ENCODE results near the gene TOMT. TPM values are rescaled to one million over a fixed set of nuclear protein-coding genes. Genes with fewer than 3 reads are reported as not detected.
"Not testable (repeated sequence)": the region's sequence is repeated elsewhere in the genome, so short reads cannot be mapped to it uniquely, and the experiment has no call there.

Gene TOMT
- total RNA-seq, 4 donors from 2014 or later = not detected

DNA sequence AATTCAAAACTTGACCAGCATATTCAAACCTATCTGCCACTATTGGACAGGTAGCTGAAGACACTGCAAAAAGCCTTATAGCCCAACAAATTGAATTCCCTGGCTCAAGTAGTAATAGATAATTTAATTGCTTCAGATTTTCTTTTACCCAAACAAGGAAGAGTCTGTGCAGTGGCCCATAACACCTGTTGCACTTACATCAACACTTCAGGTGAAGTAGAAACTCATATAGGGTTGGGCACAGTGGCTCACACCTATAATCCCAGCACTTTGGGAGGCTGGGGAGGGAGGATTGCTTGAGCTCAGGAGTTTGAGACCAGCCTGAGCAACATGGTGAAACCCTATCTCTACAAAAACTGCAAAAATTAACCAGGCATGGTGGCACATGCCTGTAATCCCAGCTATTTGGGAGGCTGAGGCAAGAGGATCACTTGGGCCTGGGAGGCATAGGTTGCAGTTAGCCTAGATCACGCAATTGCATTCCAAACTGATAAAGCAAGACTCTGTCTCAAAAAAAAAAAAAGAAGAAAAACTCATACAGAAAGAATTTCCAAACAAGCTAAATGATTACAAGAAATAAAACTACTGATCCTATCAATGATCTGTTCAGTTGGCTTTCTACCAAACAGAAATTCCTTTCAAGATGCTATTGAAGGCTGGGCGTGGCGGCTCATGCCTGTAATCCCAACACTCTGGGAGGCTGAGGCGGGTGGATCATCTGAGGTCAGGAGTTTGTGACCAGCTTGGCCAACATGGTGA, 39.3 kb downstream of the TOMT start:
- 77 to 100% methylated on average over 1 to 4 of the region's 4 CpGs for WGBS, 2 donors (ENCODE audit: low coverage in 1 of 2)
- Histone ChIP-seq H3K4me1 (peaks cover 0 to 10% (median 0%) of the 10 kb centered on the region in 3 donors), H3K9me3 (no peaks in the 10 kb centered on the region), H3K36me3 (no peaks in the 10 kb centered on the region), H3K4me3 (no peak overlapping the region), H3K27me3 (no peaks in the 10 kb centered on the region), H3K27ac (no peak overlapping the region)
- TF ChIP-seq, protein P1, sequence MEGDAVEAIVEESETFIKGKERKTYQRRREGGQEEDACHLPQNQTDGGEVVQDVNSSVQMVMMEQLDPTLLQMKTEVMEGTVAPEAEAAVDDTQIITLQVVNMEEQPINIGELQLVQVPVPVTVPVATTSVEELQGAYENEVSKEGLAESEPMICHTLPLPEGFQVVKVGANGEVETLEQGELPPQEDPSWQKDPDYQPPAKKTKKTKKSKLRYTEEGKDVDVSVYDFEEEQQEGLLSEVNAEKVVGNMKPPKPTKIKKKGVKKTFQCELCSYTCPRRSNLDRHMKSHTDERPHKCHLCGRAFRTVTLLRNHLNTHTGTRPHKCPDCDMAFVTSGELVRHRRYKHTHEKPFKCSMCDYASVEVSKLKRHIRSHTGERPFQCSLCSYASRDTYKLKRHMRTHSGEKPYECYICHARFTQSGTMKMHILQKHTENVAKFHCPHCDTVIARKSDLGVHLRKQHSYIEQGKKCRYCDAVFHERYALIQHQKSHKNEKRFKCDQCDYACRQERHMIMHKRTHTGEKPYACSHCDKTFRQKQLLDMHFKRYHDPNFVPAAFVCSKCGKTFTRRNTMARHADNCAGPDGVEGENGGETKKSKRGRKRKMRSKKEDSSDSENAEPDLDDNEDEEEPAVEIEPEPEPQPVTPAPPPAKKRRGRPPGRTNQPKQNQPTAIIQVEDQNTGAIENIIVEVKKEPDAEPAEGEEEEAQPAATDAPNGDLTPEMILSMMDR (IDR thresholded peaks at IDR 0.05) = no peak
- TF ChIP-seq POLR2AphosphoS5 (IDR thresholded peaks at IDR 0.05) (no peak), POLR2A (IDR thresholded peaks at IDR 0.05) (no peak), EP300 (IDR thresholded peaks at IDR 0.05) (no peak)
- no peak for ATAC-seq

DNA sequence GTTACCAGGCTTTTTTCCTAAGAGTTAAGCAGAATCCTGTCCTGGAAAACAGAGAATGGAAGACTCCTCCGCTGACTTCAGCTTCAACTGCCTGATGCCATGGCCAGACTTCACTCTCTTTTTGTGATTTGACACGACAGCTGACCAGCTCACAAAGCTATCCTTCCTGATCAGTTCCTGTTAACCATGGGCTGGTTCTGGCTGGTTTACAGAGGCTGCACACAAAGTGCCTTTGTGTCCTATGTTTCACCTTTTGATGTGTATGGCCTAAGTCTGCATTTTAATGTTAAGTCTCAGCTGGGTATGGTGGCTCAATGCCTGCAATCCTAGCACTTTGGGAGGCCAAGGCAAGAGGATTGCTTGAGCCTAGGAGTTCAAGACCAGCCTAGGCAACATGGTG, 40.9 kb downstream of the TOMT start:
- no peak for TF ChIP-seq POLR2AphosphoS5 (IDR thresholded peaks at IDR 0.05)
- Histone ChIP-seq H3K27ac (no peak overlapping the region), H3K27me3 (no peaks in the 10 kb centered on the region), H3K36me3 (no peaks in the 10 kb centered on the region), H3K9me3 (no peaks in the 10 kb centered on the region), H3K4me1 (peaks cover 0 to 8% (median 0%) of the 10 kb centered on the region in 3 donors), H3K4me3 (no peak overlapping the region)
- no peak for ATAC-seq
- 32 to 33% methylated on average over 2 of the region's 2 CpGs for WGBS, 2 donors (ENCODE audit: low coverage in 1 of 2)

DNA sequence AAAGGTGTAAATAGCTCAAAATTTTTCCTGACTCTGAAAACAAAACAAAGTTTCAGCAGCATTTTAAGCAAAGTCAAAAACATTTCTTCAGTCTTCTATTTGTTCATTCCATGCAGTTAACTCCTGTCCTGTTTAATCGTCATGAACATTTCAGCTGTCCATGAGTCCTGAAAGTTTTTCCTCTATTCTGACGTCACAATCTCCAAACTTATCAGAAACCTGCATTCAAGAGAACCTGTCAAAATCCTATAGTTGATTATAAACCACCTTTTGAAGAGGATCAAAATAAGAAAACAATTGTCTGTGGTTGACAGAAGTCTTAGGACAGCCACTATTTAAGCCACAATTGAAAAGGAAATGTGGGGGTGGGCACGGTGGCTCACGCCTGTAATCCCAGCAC, 45.2 kb downstream of the TOMT start:
- H3K4me1 ChIP-seq = no peaks in the 10 kb centered on the region
- H3K9me3 ChIP-seq = no peaks in the 10 kb centered on the region
- no peaks in the 10 kb centered on the region for H3K36me3 ChIP-seq
- H3K4me3 ChIP-seq = no peak overlapping the region
- H3K27ac ChIP-seq = no peak overlapping the region
- no peak for ATAC-seq
- H3K27me3 ChIP-seq = no peaks in the 10 kb centered on the region
- WGBS, 2 donors (ENCODE audit: low coverage in 1 of 2) = 69 to 77% methylated on average over 3 to 4 of the region's 4 CpGs
- TF ChIP-seq, protein P1 (IDR thresholded peaks at IDR 0.05) = no peak
- TF ChIP-seq EP300 (IDR thresholded peaks at IDR 0.05) (no peak), POLR2AphosphoS5 (IDR thresholded peaks at IDR 0.05) (no peak), POLR2A (IDR thresholded peaks at IDR 0.05) (no peak)

DNA sequence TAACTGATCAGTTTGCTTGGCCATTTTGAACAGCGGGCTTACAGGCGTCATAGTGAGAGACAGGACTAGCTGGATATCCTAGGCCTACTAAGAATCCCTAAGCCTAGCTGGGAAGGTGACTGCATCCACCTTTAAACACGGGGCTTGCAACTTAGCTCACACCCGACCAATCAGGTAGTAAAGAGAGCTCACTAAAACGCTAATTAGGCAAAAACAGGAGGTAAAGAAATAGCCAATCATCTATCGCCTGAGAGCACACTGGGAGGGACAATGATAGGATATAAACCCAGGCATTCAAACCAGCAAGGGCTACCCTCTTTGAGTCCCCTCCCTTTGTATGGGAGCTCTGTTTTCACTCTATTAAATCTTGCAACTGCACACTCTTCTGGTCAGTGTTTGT, 48.1 kb downstream of the TOMT start:
- ATAC-seq, H3K27me3 ChIP-seq, H3K27ac ChIP-seq, H3K9me3 ChIP-seq, H3K36me3 ChIP-seq, H3K4me1 ChIP-seq, H3K4me3 ChIP-seq: not testable (repeated sequence)
- 88 to 93% methylated on average over 5 to 6 of the region's 6 CpGs for WGBS, 2 donors (ENCODE audit: low coverage in 1 of 2)

DNA sequence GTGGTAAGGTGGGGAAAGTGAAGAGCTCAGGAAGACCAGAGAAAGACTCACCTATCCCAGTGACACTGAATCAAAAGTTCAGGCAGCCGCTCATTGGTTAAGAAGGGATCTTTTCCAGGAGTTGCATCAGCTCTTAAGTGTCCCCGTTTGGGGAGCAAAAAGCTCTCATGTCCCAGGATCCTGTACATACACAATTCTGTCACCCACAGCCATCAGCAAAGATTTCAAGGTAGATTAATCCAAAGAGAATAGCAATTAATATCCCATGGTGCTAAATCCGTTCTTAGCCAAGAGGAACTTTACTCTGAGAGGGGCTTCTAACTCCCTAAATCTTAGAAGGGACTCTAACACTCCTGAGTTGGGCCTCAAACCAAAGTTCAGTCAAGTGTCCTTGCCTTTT, 49.1 kb downstream of the TOMT start:
- no peak for ATAC-seq
- TF ChIP-seq POLR2AphosphoS5 (IDR thresholded peaks at IDR 0.05) (no peak), POLR2A (IDR thresholded peaks at IDR 0.05) (no peak), EP300 (IDR thresholded peaks at IDR 0.05) (no peak)
- TF ChIP-seq, protein P1 (IDR thresholded peaks at IDR 0.05) = no peak
- H3K4me1 ChIP-seq = no peaks in the 10 kb centered on the region
- H3K4me3 ChIP-seq = no peak overlapping the region
- 81 to 88% methylated on average over 3 of the region's 3 CpGs for WGBS, 2 donors (ENCODE audit: low coverage in 1 of 2)
- H3K27me3 ChIP-seq = peaks cover 12% of the 10 kb centered on the region
- H3K9me3 ChIP-seq = no peaks in the 10 kb centered on the region
- H3K27ac ChIP-seq = no peak overlapping the region
- no peaks in the 10 kb centered on the region for H3K36me3 ChIP-seq

DNA sequence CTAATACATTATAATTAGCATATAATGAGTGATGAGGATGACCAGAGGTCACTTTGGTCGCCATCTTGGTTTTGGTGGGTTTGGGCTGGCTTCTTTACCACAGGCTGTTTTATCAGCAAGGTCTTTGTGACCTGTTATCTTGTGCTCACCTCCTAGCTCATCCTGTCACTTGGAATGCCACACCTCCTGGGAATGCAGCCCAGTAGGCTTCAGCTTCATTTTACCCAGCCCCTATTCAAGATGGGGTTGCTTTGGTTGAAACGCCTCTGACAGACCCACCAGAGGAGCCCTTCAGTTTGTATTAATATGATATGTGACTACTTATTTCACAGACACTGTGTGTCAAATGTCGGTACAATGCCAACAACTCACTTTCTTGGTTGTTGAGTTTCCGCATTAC, 50.0 kb downstream of the TOMT start:
- H3K4me1 ChIP-seq = no peaks in the 10 kb centered on the region
- no peaks in the 10 kb centered on the region for H3K36me3 ChIP-seq
- no peak for ATAC-seq
- H3K27me3 ChIP-seq = peaks cover 12% of the 10 kb centered on the region
- no peak overlapping the region for H3K4me3 ChIP-seq
- H3K9me3 ChIP-seq = no peaks in the 10 kb centered on the region
- H3K27ac ChIP-seq = no peak overlapping the region
- TF ChIP-seq POLR2A (IDR thresholded peaks at IDR 0.05) = no peak
- no peak for TF ChIP-seq POLR2AphosphoS5 (IDR thresholded peaks at IDR 0.05)
- TF ChIP-seq EP300 (IDR thresholded peaks at IDR 0.05) = no peak
- TF ChIP-seq, protein P1 (IDR thresholded peaks at IDR 0.05) = no peak
- 58 to 65% methylated on average over 2 of the region's 4 CpGs for WGBS, 2 donors (ENCODE audit: low coverage in 1 of 2)
